HG03108 (cell line): ENCODE data around the gene UBR4.

ENCODE experiments used
- ATAC-seq: cut with Tn5 transposase; IDR thresholded peaks from one replicate; pipeline ENCODE4 v1.9.1; 2021; ENCODE audit warnings: moderate library complexity; ENCODE audit not compliant: unreplicated experiment

UBR4 gene

GRCh38 chr1:19059773-19060172, 150.3 kb downstream of the UBR4 start:
- ATAC-seq: no peak

DNA sequence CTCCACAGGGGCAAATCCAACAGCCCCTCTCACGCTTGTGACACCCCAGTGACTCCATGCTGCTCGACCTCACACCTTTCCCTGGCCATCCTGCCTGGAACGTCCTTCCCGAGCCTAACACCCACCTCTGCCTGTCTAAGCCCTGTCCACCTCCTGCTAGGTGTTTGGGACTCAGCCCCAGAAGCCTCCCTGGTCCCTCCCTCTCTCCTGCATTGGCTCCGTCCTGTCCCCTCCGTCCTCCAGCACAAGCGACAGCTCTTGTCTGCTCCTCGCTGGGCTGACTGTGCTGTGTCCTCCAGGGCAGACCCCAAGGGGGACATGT, 151.6 kb downstream of the UBR4 start:
- ATAC-seq: no peak

GRCh38 chr1:19057784-19058475, 152.1 kb downstream of the UBR4 start:
- no peak for ATAC-seq

DNA sequence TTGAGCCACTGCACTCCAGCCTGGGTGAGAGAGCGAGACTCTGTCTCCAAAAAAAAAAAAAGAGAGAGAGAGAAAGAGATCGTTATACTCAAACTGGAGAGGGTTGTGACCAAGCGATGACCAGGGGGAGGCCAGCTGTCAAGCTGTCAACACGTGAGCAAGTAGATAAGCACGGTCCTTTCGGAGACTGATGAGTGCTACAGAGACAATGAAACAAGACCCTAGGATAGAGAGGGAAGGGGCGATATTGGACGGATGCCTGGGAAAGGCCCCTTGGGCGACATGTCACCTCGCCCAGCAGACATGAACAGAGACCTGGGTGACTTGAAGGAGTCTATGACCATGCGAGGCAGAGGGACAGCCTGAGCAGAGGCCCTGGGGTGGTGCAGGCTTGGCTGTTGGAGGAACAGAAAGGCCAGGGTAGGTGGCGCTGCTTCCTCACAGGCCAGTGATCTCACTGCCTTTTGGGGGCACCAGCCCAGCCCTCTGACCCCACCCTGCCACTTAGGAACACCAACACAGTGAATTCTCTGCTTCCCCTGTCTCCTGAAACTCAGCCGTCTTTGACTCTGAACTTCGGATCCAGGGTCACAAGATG, 152.8 kb downstream of the UBR4 start:
- ATAC-seq: no peak

DNA sequence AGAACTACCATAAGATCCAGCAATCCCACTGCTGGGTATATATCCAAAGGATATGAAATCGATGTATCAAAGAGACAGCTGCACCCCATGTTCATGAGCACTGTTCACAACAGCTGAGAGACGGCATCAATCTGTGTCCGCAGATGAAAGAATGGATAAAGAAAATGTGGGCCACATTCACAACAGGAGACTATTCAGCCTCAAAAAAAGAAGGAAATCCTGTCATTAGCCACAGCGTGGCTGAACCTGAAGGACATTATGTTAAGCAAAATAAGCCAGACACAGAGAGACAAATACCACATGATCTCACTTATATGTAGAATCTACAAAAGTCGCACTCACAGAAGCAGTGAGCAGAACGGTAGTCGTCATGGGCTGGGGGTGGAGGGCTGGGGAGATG, 154.4 kb downstream of the UBR4 start:
- ATAC-seq: no peak

DNA sequence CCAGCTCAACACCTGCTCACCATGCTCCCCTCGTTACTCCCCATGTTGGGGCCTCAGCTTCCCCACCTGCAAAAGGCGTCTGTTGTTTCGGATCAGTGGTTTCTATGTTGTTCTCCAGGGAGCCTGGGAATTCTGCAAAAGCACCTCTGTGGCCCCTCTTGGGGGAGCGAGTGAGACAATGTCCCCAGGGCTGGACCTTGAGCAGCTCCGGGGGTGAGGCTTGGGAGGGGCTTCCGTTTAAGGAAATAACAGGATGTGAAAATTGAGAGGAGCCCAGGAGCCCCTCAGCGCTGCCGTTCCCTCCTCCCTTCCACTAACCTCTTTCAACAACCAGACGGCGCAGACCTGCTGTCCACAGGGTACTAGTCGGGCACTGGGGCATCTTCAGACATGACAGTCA, 155.1 kb downstream of the UBR4 start:
- no peak for ATAC-seq

- no peak for ATAC-seq
Measured at GRCh38 chr1:19054216-19054615, 155.8 kb downstream of the UBR4 start.

GRCh38 chr1:19053486-19053885, 156.6 kb downstream of the UBR4 start:
- ATAC-seq: no peak

DNA sequence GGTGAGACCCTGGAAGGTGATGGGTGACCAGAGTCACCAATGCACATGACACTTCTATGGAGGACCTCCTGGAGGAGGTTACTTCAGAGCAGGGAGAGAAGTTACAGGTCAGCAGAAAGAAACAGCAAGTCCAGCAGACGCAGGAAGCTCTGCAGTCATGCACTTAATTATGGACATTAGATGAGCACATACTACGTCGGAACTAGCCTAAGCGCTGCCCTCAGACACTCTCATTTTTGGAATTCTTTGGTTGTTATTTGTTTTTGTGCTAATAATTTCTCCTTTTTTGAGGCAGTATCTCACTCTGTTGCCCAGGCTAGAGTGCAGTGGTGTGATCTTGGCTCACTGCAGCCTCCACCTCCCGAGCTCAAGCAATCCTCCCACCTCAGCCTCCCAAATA, 160.3 kb downstream of the UBR4 start:
- no peak for ATAC-seq

- no peak for ATAC-seq
Measured at GRCh38 chr1:19049128-19049768, 160.8 kb downstream of the UBR4 start.

GRCh38 chr1:19046972-19047731, 162.9 kb downstream of the UBR4 start:
- ATAC-seq: no peak

- no peak for ATAC-seq
Measured at GRCh38 chr1:19045898-19046880, 163.9 kb downstream of the UBR4 start.

GRCh38 chr1:19044975-19045831, 164.9 kb downstream of the UBR4 start:
- no peak for ATAC-seq

- no peak for ATAC-seq
Measured at GRCh38 chr1:19044471-19044870, 165.6 kb downstream of the UBR4 start.

DNA sequence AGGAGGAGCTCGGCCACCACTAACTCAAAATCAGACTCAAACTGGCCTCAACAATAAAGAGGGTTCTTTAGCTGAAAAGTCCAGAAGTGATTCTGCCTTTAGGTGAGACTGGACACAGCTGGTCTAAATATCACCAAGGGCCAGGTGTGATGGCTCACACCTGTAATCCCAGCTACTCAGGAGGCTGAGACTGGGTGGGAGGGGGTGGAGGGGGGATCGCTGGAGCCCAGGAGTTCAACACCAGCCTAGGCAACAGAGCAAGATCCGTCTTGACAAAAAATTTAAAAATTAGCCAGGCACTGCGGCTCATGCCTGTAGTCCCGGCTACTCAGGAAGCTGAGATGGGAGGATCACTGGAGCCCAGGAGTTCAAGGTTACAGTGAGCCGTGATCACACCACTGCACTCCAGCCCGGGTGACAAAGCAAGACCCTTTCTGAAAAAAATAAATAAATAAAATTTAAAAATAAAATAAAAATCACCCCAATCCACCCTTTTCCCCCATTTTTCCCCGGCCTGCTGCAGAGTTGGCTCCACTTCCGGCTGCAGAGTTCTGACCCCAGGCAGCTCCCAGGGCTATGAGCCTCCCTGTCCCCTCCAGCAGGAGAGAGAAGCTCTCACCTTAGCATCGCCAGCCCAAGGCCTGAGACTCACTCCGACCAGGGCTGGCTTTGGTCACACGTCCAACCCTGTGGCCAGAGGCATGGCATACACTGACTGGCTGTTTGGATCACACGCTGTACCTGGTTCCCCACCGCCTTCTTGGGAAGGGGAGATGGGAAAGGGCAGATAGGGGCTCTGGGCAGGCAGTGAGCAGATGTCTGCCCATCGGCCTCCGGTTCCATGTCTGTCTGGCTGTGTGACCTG, 166.3 kb downstream of the UBR4 start:
- no peak for ATAC-seq

DNA sequence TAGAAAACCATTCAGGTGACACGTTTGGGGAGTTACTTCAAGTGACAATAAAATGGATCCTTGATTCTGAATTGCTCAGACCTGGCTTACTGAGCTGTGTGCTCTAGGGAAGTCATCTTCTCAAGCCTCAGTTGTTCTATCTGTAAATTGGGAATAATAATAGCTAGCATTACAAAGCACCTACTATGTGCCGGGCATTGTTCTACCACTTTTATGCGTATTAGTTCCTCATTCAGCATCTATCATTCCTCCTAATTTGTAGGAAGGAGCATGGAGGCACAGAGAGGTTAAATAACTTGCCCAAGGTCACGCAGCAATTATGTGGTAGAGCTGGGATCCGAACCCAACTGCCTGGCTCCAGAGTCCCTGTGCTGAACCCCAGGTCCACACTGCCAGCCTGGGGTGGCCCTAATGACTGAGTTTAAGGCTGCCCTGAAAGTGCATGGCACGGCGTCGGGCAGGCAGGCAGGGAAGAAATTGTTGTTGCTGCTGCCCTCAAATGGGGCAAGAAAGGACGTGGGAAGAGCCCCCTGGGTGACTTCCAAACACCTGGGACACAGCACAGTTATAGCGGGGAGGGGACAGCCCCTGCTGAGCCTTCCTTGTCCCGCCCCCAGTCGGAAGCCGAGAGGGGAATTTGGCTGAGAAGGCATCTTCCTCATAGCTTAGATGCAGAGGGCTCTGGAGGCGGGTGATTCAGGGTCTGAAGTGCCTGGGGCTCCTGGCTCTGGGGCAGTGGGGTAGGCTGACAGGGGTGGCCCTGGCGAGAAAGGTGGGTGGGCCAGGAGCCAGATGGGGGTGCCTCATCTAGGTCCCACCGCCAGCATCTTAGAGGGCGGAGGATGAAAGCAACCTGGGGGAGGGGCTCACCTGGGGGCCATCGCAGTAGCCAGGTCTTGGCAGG, 167.1 kb downstream of the UBR4 start:
- ATAC-seq: no peak

GRCh38 chr1:19040010-19040680, 169.9 kb downstream of the UBR4 start:
- ATAC-seq: no peak
